Endodermal cell (in vitro differentiated cells): ENCODE data around the gene ZNF503. TPM values are rescaled to one million over a fixed set of nuclear protein-coding genes. Genes with fewer than 3 reads are reported as not detected.
"Not testable (repeated sequence)": the region's sequence is repeated elsewhere in the genome, so short reads cannot be mapped to it uniquely, and the experiment has no call there.

ENCODE experiments used
- DNase-seq: peaks from one replicate; pipeline ENCODE4 v3.0.0-alpha.2; 2017
- H3K27ac ChIP-seq: 2 replicates; pipeline ENCODE4 v1.5.1; 2013; ENCODE audit warnings: mild to moderate bottlenecking, low read depth, low read length, moderate library complexity
- H3K27me3 ChIP-seq: 2 replicates; pipeline ENCODE4 v1.6.1; 2013; ENCODE audit warnings: mild to moderate bottlenecking, low read length, moderate library complexity; ENCODE audit not compliant: insufficient read depth, control insufficient read depth, poor library complexity, severe bottlenecking
- H3K36me3 ChIP-seq: 2 replicates; pipeline ENCODE4 v1.7.0; 2013; ENCODE audit warnings: mild to moderate bottlenecking, low read length, moderate library complexity; ENCODE audit not compliant: control insufficient read depth, insufficient read depth
- H3K4me1 ChIP-seq: one replicate; pipeline ENCODE4 v1.7.0; 2013; ENCODE audit warnings: low read length; ENCODE audit not compliant: control insufficient read depth, insufficient read depth
- H3K4me3 ChIP-seq: 2 replicates; pipeline ENCODE4 v1.5.1; 2013; ENCODE audit warnings: mild to moderate bottlenecking, low read length, moderate library complexity
- H3K9ac ChIP-seq: 2 replicates; pipeline ENCODE4 v1.6.1; 2013; ENCODE audit warnings: mild to moderate bottlenecking, low read length, moderate library complexity; ENCODE audit not compliant: poor library complexity, severe bottlenecking; ENCODE audit errors: extremely low read depth
- H3K9me3 ChIP-seq: 2 replicates; pipeline ENCODE4 v1.6.1; 2013; ENCODE audit warnings: mild to moderate bottlenecking, low read length, moderate library complexity; ENCODE audit not compliant: control insufficient read depth
- H3K27ac Mint-ChIP-seq: 2 replicates; pipeline ENCODE4 v1.8.0; 2020; ENCODE audit warnings: mixed read lengths
- H3K27me3 Mint-ChIP-seq: 2 replicates; pipeline ENCODE4 v1.8.0; 2021; ENCODE audit warnings: mild to moderate bottlenecking, mixed read lengths; ENCODE audit not compliant: insufficient read depth
- H3K36me3 Mint-ChIP-seq: 2 replicates; pipeline ENCODE4 v1.8.0; 2020; ENCODE audit warnings: low read depth, mixed read lengths
- H3K4me1 Mint-ChIP-seq: 2 replicates; pipeline ENCODE4 v1.8.0; 2020; ENCODE audit warnings: mixed read lengths
- H3K4me3 Mint-ChIP-seq: 2 replicates; pipeline ENCODE4 v1.8.0; 2020; ENCODE audit warnings: mild to moderate bottlenecking, moderate library complexity, mixed read lengths
- H3K9me3 Mint-ChIP-seq: 2 replicates; pipeline ENCODE4 v1.8.0; 2020; ENCODE audit warnings: mild to moderate bottlenecking, mixed read lengths
- WGBS, 2 experiments: methylation state at CpG; one replicate each; pipeline versions ENCODE4 v1.1.5 to v1.1.7; 2013; ENCODE audit warnings: missing lambda C conversion rate in 2 of 2, mixed read lengths in 1 of 2; ENCODE audit not compliant: insufficient coverage in 1 of 2, insufficient read length in 1 of 2; 5-methylcytosine and 5-hydroxymethylcytosine counted together
- total RNA-seq, 2 donors: library from RNA; stranded (reverse); fragmentation: NEBNext Ultra II Directional in 1 of 2; extraction: Animal tissue kit (Norgen Biotek cat#: 25700) in 1 of 2; gene quantifications; 2 replicates in 1 of 2; 3 replicates in 1 of 2; pipeline ENCODE4 v1.2.1, GENCODE V29; 2021
- TF ChIP-seq, protein P1 (sequence below): fragments of 200-600 bp; sonication (generic); conservative IDR thresholded peaks from 2 replicates; pipeline ENCODE4 v1.5.0; 2021; ENCODE audit warnings: antibody characterized with exemption, mild to moderate bottlenecking

ZNF503 gene
- total RNA-seq, 2 donors from 2014 or later: 0.40 to 1.1 TPM

DNA sequence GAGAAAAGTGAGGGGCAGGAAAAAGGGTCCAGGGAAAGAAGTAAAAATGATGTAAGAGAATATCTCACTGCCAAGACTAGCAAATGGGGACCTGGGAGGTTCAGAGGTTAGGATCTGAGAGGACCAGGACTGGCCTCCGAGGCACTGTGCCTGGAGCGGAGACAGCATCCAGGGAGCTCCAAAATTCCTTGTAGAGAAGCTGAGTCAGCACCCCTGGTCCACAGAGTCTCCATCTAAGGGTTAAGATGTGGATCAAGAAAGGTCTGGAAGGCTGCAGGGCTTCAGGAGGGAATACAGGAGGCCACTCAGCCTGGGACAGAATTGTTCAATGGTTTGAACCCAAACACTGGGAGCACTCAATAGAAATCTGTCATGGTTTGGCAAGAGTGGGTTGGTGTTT, 30.6 kb downstream of the ZNF503 start:
- no peaks in the 10 kb centered on the region for H3K9me3 Mint-ChIP-seq
- no peak for DNase-seq
- Histone ChIP-seq H3K4me1 (no peaks in the 10 kb centered on the region), H3K9me3 (no peaks in the 10 kb centered on the region), H3K27ac (no peak overlapping the region), H3K36me3 (no peaks in the 10 kb centered on the region), H3K27me3 (no peaks in the 10 kb centered on the region), H3K9ac (no peak overlapping the region), H3K4me3 (no peak overlapping the region)
- no peak overlapping the region for H3K27ac Mint-ChIP-seq
- no peaks in the 10 kb centered on the region for H3K4me1 Mint-ChIP-seq
- H3K4me3 Mint-ChIP-seq: no peak overlapping the region
- no peaks in the 10 kb centered on the region for H3K36me3 Mint-ChIP-seq
- H3K27me3 Mint-ChIP-seq: peaks cover 25% of the 10 kb centered on the region
- TF ChIP-seq, protein P1, sequence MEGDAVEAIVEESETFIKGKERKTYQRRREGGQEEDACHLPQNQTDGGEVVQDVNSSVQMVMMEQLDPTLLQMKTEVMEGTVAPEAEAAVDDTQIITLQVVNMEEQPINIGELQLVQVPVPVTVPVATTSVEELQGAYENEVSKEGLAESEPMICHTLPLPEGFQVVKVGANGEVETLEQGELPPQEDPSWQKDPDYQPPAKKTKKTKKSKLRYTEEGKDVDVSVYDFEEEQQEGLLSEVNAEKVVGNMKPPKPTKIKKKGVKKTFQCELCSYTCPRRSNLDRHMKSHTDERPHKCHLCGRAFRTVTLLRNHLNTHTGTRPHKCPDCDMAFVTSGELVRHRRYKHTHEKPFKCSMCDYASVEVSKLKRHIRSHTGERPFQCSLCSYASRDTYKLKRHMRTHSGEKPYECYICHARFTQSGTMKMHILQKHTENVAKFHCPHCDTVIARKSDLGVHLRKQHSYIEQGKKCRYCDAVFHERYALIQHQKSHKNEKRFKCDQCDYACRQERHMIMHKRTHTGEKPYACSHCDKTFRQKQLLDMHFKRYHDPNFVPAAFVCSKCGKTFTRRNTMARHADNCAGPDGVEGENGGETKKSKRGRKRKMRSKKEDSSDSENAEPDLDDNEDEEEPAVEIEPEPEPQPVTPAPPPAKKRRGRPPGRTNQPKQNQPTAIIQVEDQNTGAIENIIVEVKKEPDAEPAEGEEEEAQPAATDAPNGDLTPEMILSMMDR: no peak
- WGBS, 2 experiments: 86 to 94% methylated on average over 2 of the region's 2 CpGs

DNA sequence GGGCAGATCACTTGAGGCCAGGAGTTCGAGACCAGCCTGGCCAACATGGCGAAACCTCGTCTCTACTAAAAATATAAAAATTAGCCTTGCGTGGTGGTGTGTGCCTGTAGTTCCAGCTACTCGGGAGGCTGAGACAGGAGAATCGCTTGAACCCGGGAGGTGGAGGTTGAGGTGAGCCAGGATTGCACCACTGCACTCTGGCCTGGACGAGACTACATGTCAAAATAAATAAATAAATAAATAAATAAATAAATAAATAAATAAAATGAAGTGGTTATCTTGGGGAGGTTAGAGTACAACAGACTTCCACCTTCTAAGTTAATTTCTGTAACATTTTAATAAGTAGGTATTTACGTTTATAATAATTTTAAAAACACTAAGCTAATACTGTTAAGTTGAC, 31.7 kb downstream of the ZNF503 start:
- DNase-seq, H3K36me3 Mint-ChIP-seq, H3K4me3 Mint-ChIP-seq, H3K9ac ChIP-seq, H3K4me3 ChIP-seq, H3K27me3 ChIP-seq, H3K27ac ChIP-seq, H3K4me1 Mint-ChIP-seq, H3K4me1 ChIP-seq, H3K27ac Mint-ChIP-seq, H3K9me3 ChIP-seq, H3K9me3 Mint-ChIP-seq, H3K36me3 ChIP-seq: not testable (repeated sequence)
- peaks cover 24% of the 10 kb centered on the region for H3K27me3 Mint-ChIP-seq
- 92 to 100% methylated on average over 6 to 7 of the region's 9 CpGs for WGBS, 2 experiments

GRCh38 chr10:75367901-75368300, 33.7 kb downstream of the ZNF503 start:
- no peaks in the 10 kb centered on the region for H3K4me1 Mint-ChIP-seq

More at GRCh38 chr10:75367901-75368300, 33.7 kb downstream of the ZNF503 start:
- Mint-ChIP-seq H3K27me3 (peaks cover 13% of the 10 kb centered on the region), H3K9me3 (no peaks in the 10 kb centered on the region), H3K27ac (no peak overlapping the region), H3K4me3 (no peak overlapping the region), H3K36me3 (no peaks in the 10 kb centered on the region)
- Histone ChIP-seq H3K36me3 (no peaks in the 10 kb centered on the region), H3K4me1 (no peaks in the 10 kb centered on the region), H3K9me3 (no peaks in the 10 kb centered on the region), H3K27ac (peak overlapping the region; percentile 75), H3K9ac (no peak overlapping the region), H3K27me3 (no peaks in the 10 kb centered on the region), H3K4me3 (no peak overlapping the region)
- TF ChIP-seq, protein P1: no peak
- 84 to 93% methylated on average over 2 of the region's 2 CpGs for WGBS, 2 experiments
- no peak for DNase-seq
